ENCODE results near the gene ZNF287.

The ZNF287 gene

GRCh38 chr17:16568541-16569357, at the start of gene ZNF287:
ZNF287 (minus strand) TSS chr17:16569204; CDS start chr17:16567731, 1,473 bp downstream.
- H4K20me1 ChIP-seq (ENCODE audit: insufficient read depth, low read length): no peaks in the 10 kb centered on the region
- peak within 1 kb of the TSS; percentile 65 for H3K4me3 ChIP-seq (ENCODE audit: low read depth, low read length, poor library complexity, severe bottlenecking)
- H3K9me2 ChIP-seq (ENCODE audit: low read depth, low read length): no peaks in the 10 kb centered on the region
- TF ChIP-seq EZH2 (IDR thresholded peaks at IDR 0.05; ENCODE audit: borderline replicate concordance, low read length): no peak
- TF ChIP-seq CTCF (IDR thresholded peaks at IDR 0.05; ENCODE audit: low read length): no peak
- H3K9me3 ChIP-seq (ENCODE audit: low read length): peaks cover 9% of the 10 kb centered on the region; the same call in 1 of the 2 replicates
- H3K79me2 ChIP-seq (ENCODE audit: insufficient read depth, low read length): no peaks in the 10 kb centered on the region
- peak within 1 kb of the TSS; percentile 57; the same call in 1 of the 2 replicates for H3K9ac ChIP-seq (ENCODE audit: low read length)
- no peaks in the 10 kb centered on the region for H3F3A ChIP-seq (ENCODE audit: insufficient read depth, low read length)
- H3K27me3 ChIP-seq (ENCODE audit: insufficient read depth, low read length): no peaks in the 10 kb centered on the region
- H3K36me3 ChIP-seq (ENCODE audit: insufficient read depth, low read length): peaks cover under 1% of the 10 kb centered on the region
- H2AFZ ChIP-seq (ENCODE audit: low read length): no peak within 1 kb of the TSS
- peaks cover 12% of the 10 kb centered on the region for H3K4me1 ChIP-seq (ENCODE audit: insufficient read depth, low read length, severe bottlenecking)
- H3K4me2 ChIP-seq (ENCODE audit: low read length): peak within 1 kb of the TSS; percentile 66
- no peak within 1 kb of the TSS for H3K27ac ChIP-seq (ENCODE audit: low read depth, low read length, poor library complexity, severe bottlenecking)

DNA sequence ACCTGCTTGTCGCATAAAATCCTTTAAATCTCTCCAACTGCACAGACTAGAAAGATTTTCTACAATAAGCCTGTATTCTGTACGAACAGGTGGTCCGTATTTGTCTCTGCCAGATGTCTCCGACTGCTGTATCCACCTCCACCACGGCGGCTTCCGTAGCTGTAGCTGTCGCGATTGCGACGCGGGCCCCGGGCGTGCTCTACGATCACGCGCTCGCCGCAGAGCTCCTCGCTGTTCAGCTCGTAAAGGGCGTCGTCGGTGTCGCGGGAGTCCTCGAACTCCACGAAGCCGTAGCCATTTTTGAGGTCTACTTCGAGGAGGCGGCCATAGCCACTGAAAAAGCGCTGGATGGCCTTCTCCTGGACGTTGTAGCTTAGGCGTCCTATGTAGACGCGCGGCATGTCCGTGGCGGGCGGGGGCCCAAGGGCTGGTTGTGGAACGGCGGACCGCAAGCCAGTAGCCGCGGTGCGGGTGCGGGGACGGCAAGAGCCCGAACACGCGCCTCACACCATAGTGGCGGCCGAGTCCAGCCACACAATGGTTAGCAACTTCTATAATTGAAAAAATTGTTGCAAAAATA, 48.6 kb upstream of the ZNF287 start:
- no peak overlapping the region for H3K4me2 ChIP-seq (ENCODE audit: low read length)
- H3K27ac ChIP-seq (ENCODE audit: low read depth, low read length, poor library complexity, severe bottlenecking): no peak overlapping the region
- H3K27me3 ChIP-seq (ENCODE audit: insufficient read depth, low read length): no peaks in the 10 kb centered on the region
- H3F3A ChIP-seq (ENCODE audit: insufficient read depth, low read length): no peaks in the 10 kb centered on the region
- H3K9me3 ChIP-seq (ENCODE audit: low read length): peaks cover 39% of the 10 kb centered on the region
- H3K4me1 ChIP-seq (ENCODE audit: insufficient read depth, low read length, severe bottlenecking): no peaks in the 10 kb centered on the region
- no peaks in the 10 kb centered on the region for H3K9me2 ChIP-seq (ENCODE audit: low read depth, low read length)
- H4K20me1 ChIP-seq (ENCODE audit: insufficient read depth, low read length): no peaks in the 10 kb centered on the region
- no peaks in the 10 kb centered on the region for H3K79me2 ChIP-seq (ENCODE audit: insufficient read depth, low read length)
- no peak overlapping the region for H3K4me3 ChIP-seq (ENCODE audit: low read depth, low read length, poor library complexity, severe bottlenecking)
- H3K36me3 ChIP-seq (ENCODE audit: insufficient read depth, low read length): no peaks in the 10 kb centered on the region
- no peak overlapping the region for H2AFZ ChIP-seq (ENCODE audit: low read length)
- no peak for TF ChIP-seq EZH2 (IDR thresholded peaks at IDR 0.05; ENCODE audit: borderline replicate concordance, low read length)
- no peak for TF ChIP-seq CTCF (IDR thresholded peaks at IDR 0.05; ENCODE audit: low read length)
- no peak overlapping the region for H3K9ac ChIP-seq (ENCODE audit: low read length)

- no peaks in the 10 kb centered on the region for H3K9me2 ChIP-seq (ENCODE audit: low read depth, low read length)
- H3K9me3 ChIP-seq (ENCODE audit: low read length): no peaks in the 10 kb centered on the region
- H3K4me2 ChIP-seq (ENCODE audit: low read length): no peak overlapping the region
- H3K79me2 ChIP-seq (ENCODE audit: insufficient read depth, low read length): no peaks in the 10 kb centered on the region
- no peak overlapping the region for H3K9ac ChIP-seq (ENCODE audit: low read length)
- H3F3A ChIP-seq (ENCODE audit: insufficient read depth, low read length): no peaks in the 10 kb centered on the region
- H4K20me1 ChIP-seq (ENCODE audit: insufficient read depth, low read length): no peaks in the 10 kb centered on the region
- no peaks in the 10 kb centered on the region; the same call in 1 of the 2 replicates for H3K27me3 ChIP-seq (ENCODE audit: insufficient read depth, low read length)
- H3K27ac ChIP-seq (ENCODE audit: low read depth, low read length, poor library complexity, severe bottlenecking): no peak overlapping the region
- no peaks in the 10 kb centered on the region for H3K4me1 ChIP-seq (ENCODE audit: insufficient read depth, low read length, severe bottlenecking)
- no peaks in the 10 kb centered on the region for H3K36me3 ChIP-seq (ENCODE audit: insufficient read depth, low read length)
- no peak overlapping the region for H2AFZ ChIP-seq (ENCODE audit: low read length)
- TF ChIP-seq CTCF (IDR thresholded peaks at IDR 0.05; ENCODE audit: low read length): no peak
- TF ChIP-seq EZH2 (IDR thresholded peaks at IDR 0.05; ENCODE audit: borderline replicate concordance, low read length): no peak
- H3K4me3 ChIP-seq (ENCODE audit: low read depth, low read length, poor library complexity, severe bottlenecking): no peak overlapping the region
Observed at GRCh38 chr17:16599537-16599936, 30.5 kb upstream of the ZNF287 start.
